Lower lobe of right lung (tissue), 2 donors: ENCODE results near the gene RCC1. TPM values are rescaled to one million over a fixed set of nuclear protein-coding genes. Genes with fewer than 3 reads are reported as not detected.

Experiments
- ATAC-seq, 2 donors: fragments of 200-7000 bp; cut with Tn5 transposase; one replicate each; pipeline ENCODE4 v1.9.1; 2020 to 2022; ENCODE audit warnings: mild to moderate bottlenecking in 2 of 2, moderate library complexity in 2 of 2
- DNase-seq: peaks from one replicate; pipeline ENCODE4 v3.0.0-alpha.2; 2020
- H3K27ac ChIP-seq: fragments of 200-600 bp; one replicate; pipeline ENCODE4 v1.8.0; 2022
- H3K27me3 ChIP-seq: fragments of 200-600 bp; one replicate; pipeline ENCODE4 v1.8.0; 2022; ENCODE audit warnings: low read depth
- H3K36me3 ChIP-seq: fragments of 200-600 bp; one replicate; pipeline ENCODE4 v1.8.0; 2022; ENCODE audit warnings: mild to moderate bottlenecking
- H3K4me1 ChIP-seq: fragments of 200-600 bp; one replicate; pipeline ENCODE4 v1.8.0; 2022
- H3K4me3 ChIP-seq: fragments of 200-600 bp; one replicate; pipeline ENCODE4 v1.8.0; 2022; ENCODE audit warnings: mild to moderate bottlenecking
- H3K9me3 ChIP-seq: fragments of 200-600 bp; one replicate; pipeline ENCODE4 v1.8.0; 2022
- CTCF ChIP-seq: fragments of 200-600 bp; IDR thresholded peaks from one replicate; pipeline ENCODE4 v1.8.0; 2022; ENCODE audit warnings: antibody characterized with exemption, mild to moderate bottlenecking
- intact Hi-C: fragments of 100-400 bp; cut with DNase I; formaldehyde crosslinking; loops from one replicate; pipeline ENCODE4 v1.11.0; 2022
- total RNA-seq: library from RNA; stranded (reverse); fragmentation: NEBNext Ultra II Directional; extraction: Animal tissue kit (Norgen Biotek cat#: 25700); gene quantifications from one replicate; pipeline ENCODE4 v1.2.1, GENCODE V29; 2021
- donor health status: DM: no; HTN: yes; CAD: no; lungs with severe emphysema.

RCC1 gene
- total RNA-seq, 1 donor from 2014 or later = 29.1 TPM

GRCh38 chr1:28573564-28573963, 67.7 kb downstream of the RCC1 start:
- DNase-seq = no peak
- ATAC-seq = no peak
- Histone ChIP-seq H3K27me3 (no peaks in the 10 kb centered on the region), H3K4me1 (peaks cover 2% of the 10 kb centered on the region), H3K9me3 (no peaks in the 10 kb centered on the region), H3K27ac (no peak overlapping the region), H3K36me3 (peaks cover 94% of the 10 kb centered on the region), H3K4me3 (no peak overlapping the region)
- TF ChIP-seq CTCF = no peak
- intact Hi-C loops = no loop called here

- no peak for ATAC-seq
- Histone ChIP-seq H3K27ac (peak overlapping the region; percentile 10), H3K36me3 (peaks cover 78% of the 10 kb centered on the region), H3K4me3 (no peak overlapping the region), H3K27me3 (no peaks in the 10 kb centered on the region), H3K9me3 (no peaks in the 10 kb centered on the region), H3K4me1 (peaks cover 28% of the 10 kb centered on the region)
- intact Hi-C loops = no loop called here
- DNase-seq = no peak
- no peak for TF ChIP-seq CTCF
These were observed 71.3 kb downstream of the RCC1 start for GRCh38 chr1:28577052-28577678.

GRCh38 chr1:28577738-28578536, 72.1 kb downstream of the RCC1 start:
- intact Hi-C loops = no loop called here
- Histone ChIP-seq H3K36me3 (peaks cover 71% of the 10 kb centered on the region), H3K27me3 (no peaks in the 10 kb centered on the region), H3K4me3 (no peak overlapping the region), H3K4me1 (peaks cover 32% of the 10 kb centered on the region), H3K27ac (no peak overlapping the region), H3K9me3 (no peaks in the 10 kb centered on the region)
- no peak for TF ChIP-seq CTCF
- no peak for ATAC-seq
- no peak for DNase-seq

GRCh38 chr1:28578696-28579218, 72.9 kb downstream of the RCC1 start:
- Histone ChIP-seq H3K4me1 (peaks cover 32% of the 10 kb centered on the region), H3K27me3 (no peaks in the 10 kb centered on the region), H3K4me3 (no peak overlapping the region), H3K36me3 (peaks cover 62% of the 10 kb centered on the region), H3K27ac (no peak overlapping the region), H3K9me3 (no peaks in the 10 kb centered on the region)
- TF ChIP-seq CTCF = no peak
- ATAC-seq (no peak), DNase-seq (no peak)
- intact Hi-C loops = no loop called here

- Histone ChIP-seq H3K4me1 (peaks cover 32% of the 10 kb centered on the region), H3K4me3 (peak overlapping the region; percentile 96), H3K27me3 (no peaks in the 10 kb centered on the region), H3K9me3 (no peaks in the 10 kb centered on the region), H3K36me3 (peaks cover 56% of the 10 kb centered on the region), H3K27ac (no peak overlapping the region)
- no peak for TF ChIP-seq CTCF
- DNase-seq (no peak), ATAC-seq (no peak)
- intact Hi-C loops = no loop called here
These were observed 73.6 kb downstream of the RCC1 start for GRCh38 chr1:28579401-28579800.
